Mucosa of rectum (tissue), 2 donors: ENCODE results near the gene MIAT.
A peak's percentile ranks its signal among the peaks of the same experiment; 100 is the strongest.

Experiments
- H3K27ac ChIP-seq, 2 donors: one replicate each; pipeline ENCODE4 v1.7.0; 2013; ENCODE audit warnings: inconsistent platforms in 2 of 2, low read depth in 2 of 2, low read length in 2 of 2
- H3K27me3 ChIP-seq, 2 donors: one replicate each; pipeline ENCODE4 v1.7.0; 2013; ENCODE audit warnings: low read length in 2 of 2; ENCODE audit not compliant: control insufficient read depth in 2 of 2, insufficient read depth in 2 of 2
- H3K36me3 ChIP-seq, 2 donors: one replicate each; pipeline ENCODE4 v1.7.0; 2013; ENCODE audit warnings: low read length in 2 of 2; ENCODE audit not compliant: control insufficient read depth in 2 of 2, insufficient read depth in 2 of 2
- H3K4me1 ChIP-seq, 2 donors: one replicate each; pipeline ENCODE4 v1.7.0; 2013; ENCODE audit warnings: low read length in 2 of 2, mild to moderate bottlenecking in 1 of 2; ENCODE audit not compliant: control insufficient read depth in 2 of 2, insufficient read depth in 2 of 2
- H3K4me3 ChIP-seq, 2 donors: one replicate each; pipeline ENCODE4 v1.7.0; 2013; ENCODE audit warnings: low read length in 2 of 2
- H3K9ac ChIP-seq, 2 donors: one replicate each; pipeline ENCODE4 v1.7.0; 2013; ENCODE audit warnings: low read length in 2 of 2, low read depth in 1 of 2, mild to moderate bottlenecking in 1 of 2
- H3K9me3 ChIP-seq, 2 donors: one replicate each; pipeline ENCODE4 v1.7.0; 2013; ENCODE audit warnings: low read length in 2 of 2; ENCODE audit not compliant: control insufficient read depth in 2 of 2
- donor health status: healthy.
- donor health status: Normal muscosa, but diverticular disease.

The MIAT gene

DNA sequence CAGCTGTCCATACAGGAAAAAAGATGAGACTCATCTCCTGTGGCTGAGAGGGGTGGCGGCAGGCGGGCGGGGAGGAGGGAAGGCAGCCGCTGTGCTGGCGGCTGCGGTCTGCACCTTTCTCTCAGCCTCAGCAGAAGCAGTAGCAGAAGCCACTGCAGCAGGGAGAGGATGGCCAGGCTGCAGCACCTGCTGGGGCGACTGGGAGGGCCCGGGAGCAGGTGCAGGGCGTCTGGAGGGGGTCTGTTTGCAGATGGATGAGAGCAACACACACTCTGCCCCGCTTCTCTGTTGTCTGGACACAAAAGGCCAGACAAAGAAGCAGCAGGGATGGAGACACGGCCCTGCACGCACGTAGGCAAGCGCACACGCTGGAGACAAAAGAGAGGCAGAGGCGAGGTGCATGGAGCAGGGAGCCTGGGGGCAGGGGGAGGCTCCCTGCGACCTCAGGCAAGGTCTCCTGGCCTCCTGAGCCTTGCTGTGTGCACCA lies 9.3 kb upstream of the MIAT start:
- Histone ChIP-seq H3K27ac (no peak overlapping the region), H3K9me3 (no peaks in the 10 kb centered on the region), H3K36me3 (no peaks in the 10 kb centered on the region), H3K27me3 (peaks cover 3 to 16% of the 10 kb centered on the region in 2 donors), H3K4me1 (peaks cover 0 to 4% of the 10 kb centered on the region in 2 donors), H3K9ac (no peak overlapping the region), H3K4me3 (no peak overlapping the region)

DNA sequence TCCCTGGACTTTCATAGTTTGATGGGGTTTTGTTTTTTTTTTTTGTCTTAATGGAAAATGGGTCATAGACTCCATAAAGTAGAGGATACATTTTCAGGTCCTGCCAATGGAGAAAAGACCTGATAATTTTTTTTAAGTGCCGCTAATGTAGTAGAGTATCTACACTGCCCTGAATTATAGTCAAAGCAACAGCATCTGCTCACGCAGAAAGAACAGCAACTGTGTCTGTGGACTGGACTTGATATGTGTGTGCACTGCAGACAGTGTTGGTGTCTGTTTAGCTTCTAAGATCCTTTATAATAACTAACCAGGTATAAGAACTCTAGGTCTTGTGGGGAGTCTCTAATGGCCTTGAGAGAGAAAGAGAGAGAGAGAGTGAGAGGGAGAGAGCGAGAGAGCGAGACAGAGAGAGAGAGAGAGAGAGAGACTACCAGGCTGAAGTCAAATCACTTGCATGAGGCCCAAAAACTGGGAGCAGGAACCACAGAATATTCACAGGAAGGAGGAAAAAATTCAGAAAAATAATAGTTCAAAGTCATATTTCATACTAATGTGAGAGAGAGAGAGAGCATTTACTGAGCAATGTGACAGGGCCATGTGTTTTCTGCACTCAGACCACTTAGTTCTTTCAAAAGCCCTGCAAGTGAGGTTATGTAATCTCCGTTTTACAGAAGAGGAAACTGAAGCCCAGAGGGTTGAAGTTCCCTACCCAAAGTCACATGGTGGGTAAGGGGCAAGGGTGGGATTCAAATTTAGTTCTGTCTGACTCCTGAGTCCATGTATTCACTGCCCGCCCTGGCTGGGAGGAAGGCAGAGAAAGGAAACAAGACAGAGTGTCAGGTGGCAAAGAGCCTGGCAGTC lies 8.6 kb upstream of the MIAT start:
- no peak overlapping the region for H3K27ac ChIP-seq
- H3K36me3 ChIP-seq, result no peaks in the 10 kb centered on the region
- H3K9me3 ChIP-seq, result no peaks in the 10 kb centered on the region
- H3K4me3 ChIP-seq, result no peak overlapping the region
- peaks cover 3 to 16% of the 10 kb centered on the region in 2 donors for H3K27me3 ChIP-seq
- peaks cover 0 to 4% of the 10 kb centered on the region in 2 donors for H3K4me1 ChIP-seq
- H3K9ac ChIP-seq, result no peak overlapping the region

- Histone ChIP-seq H3K36me3 (no peaks in the 10 kb centered on the region), H3K9ac (no peak overlapping the region), H3K9me3 (no peaks in the 10 kb centered on the region), H3K27me3 (peaks cover 6 to 19% of the 10 kb centered on the region in 2 donors), H3K27ac (no peak overlapping the region), H3K4me1 (no peaks in the 10 kb centered on the region), H3K4me3 (no peak overlapping the region)
Measured at GRCh38 chr22:26650722-26651421, 6.5 kb upstream of the MIAT start.

DNA sequence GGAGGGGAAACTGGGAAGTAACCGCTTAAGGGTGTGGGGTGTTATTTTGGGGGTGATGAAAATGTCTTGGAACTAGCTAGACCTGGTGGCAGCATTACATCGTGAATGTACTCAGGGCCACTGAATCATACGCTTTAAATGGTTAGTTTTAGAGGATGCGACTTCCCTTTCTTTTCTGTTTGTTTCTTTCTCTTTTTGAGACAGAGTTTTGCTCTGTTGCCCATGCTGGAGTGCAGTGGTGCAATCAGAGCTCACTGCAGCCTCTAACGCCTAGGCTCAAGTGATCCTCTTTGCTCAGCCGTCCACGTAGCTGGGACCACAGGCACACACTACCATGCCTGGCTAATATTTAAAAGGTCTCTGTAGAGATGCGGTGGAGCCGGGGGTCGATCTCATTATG lies 5.6 kb upstream of the MIAT start:
- no peak overlapping the region for H3K4me3 ChIP-seq
- H3K27me3 ChIP-seq, result peaks cover 6 to 20% of the 10 kb centered on the region in 2 donors
- no peaks in the 10 kb centered on the region for H3K4me1 ChIP-seq
- H3K9ac ChIP-seq, result no peak overlapping the region
- no peak overlapping the region for H3K27ac ChIP-seq
- no peaks in the 10 kb centered on the region for H3K36me3 ChIP-seq
- H3K9me3 ChIP-seq, result no peaks in the 10 kb centered on the region

GRCh38 chr22:26658161-26658560 lies 773 bp downstream of the MIAT start:
- peaks cover 18 to 26% of the 10 kb centered on the region in 2 donors for H3K27me3 ChIP-seq
- no peak overlapping the region for H3K27ac ChIP-seq
- no peak overlapping the region for H3K9ac ChIP-seq
- peaks cover 0 to 9% of the 10 kb centered on the region in 2 donors for H3K4me1 ChIP-seq
- peak overlapping the region in 1 of 2 donors; percentile 61 for H3K4me3 ChIP-seq
- no peaks in the 10 kb centered on the region for H3K36me3 ChIP-seq
- H3K9me3 ChIP-seq, result no peaks in the 10 kb centered on the region

DNA sequence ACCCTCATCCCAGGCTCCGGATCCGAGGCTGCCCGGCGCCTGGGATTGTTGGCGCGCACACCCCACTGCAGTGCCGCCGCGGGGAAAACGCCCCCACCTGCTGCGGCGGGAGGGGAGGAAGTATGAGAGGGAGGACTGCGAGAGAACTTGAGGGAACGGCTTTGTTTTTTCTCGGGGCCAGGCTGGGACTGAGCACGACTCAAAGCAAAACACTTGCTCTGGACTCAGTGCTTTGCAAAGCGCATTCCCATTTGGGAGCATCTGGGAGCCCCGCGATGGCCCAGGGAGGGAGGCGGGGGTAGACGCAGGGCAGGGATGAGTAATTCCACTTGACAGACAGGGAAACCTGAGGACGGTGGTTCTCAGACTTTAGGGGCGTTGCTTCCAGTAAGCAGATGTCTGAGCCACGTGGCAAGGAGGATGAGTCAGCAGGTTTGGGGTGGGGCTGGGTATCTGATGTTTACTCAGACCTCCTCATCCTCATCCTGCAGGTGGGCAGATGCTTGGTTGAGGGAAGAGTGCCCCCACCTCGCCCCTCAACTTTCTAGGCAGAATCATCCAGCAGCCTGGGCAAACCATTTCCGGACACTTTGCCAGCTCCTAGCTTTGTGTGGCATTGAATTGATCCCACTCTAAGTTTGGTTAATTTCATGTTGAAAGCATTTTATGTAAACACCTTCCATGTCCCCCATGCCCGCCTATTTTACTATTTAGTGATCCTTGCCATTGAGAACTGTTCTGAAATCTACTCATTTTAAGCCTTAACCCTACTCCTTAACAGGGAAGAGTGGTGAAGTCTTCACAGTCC lies 1.5 kb downstream of the MIAT start:
- H3K36me3 ChIP-seq, result no peaks in the 10 kb centered on the region
- H3K9me3 ChIP-seq, result no peaks in the 10 kb centered on the region
- peak overlapping the region in 1 of 2 donors; percentile 61 for H3K4me3 ChIP-seq
- no peak overlapping the region for H3K27ac ChIP-seq
- peaks cover 18 to 26% of the 10 kb centered on the region in 2 donors for H3K27me3 ChIP-seq
- H3K4me1 ChIP-seq, result peaks cover 0 to 9% of the 10 kb centered on the region in 2 donors
- H3K9ac ChIP-seq, result no peak overlapping the region

GRCh38 chr22:26660356-26660755 lies 3.0 kb downstream of the MIAT start:
- H3K27me3 ChIP-seq, result peaks cover 16 to 25% of the 10 kb centered on the region in 2 donors

DNA sequence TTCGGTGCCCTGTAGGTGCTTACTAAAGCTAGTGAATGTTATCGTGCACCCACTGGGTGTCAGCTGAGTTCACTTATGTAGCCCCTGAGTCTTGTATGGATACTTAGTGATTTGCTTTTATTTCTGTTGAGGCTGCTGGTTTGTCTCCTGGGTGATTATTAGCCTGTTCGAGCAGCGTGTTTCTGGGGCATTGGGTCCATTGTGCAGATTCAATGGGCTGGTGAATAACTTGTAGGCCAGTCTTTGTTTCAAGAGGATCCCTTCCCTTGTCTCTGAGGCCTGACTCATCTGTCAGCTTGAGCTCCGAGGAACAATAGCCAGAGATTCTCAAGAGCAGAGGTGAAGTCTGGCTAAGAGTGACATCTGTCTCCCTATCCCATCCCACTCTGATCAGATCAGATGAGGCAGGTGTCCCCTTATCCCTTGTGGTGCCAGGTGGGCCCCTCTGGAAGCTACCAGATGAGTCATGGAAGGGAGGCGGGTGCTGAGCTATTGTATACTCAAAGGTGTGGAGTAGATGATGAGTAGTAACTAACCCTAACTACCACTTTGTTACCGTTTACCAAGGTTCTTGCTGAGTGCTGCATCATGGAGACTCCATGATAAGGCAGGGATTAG lies 3.7 kb downstream of the MIAT start:
- Histone ChIP-seq H3K27ac (no peak overlapping the region), H3K9me3 (no peaks in the 10 kb centered on the region), H3K27me3 (peaks cover 15 to 22% of the 10 kb centered on the region in 2 donors), H3K4me3 (no peak overlapping the region), H3K9ac (no peak overlapping the region), H3K36me3 (no peaks in the 10 kb centered on the region), H3K4me1 (peaks cover 0 to 9% of the 10 kb centered on the region in 2 donors)

More at GRCh38 chr22:26660356-26660755, 3.0 kb downstream of the MIAT start:
- no peak overlapping the region for H3K4me3 ChIP-seq
- H3K9ac ChIP-seq, result no peak overlapping the region
- H3K9me3 ChIP-seq, result no peaks in the 10 kb centered on the region
- no peak overlapping the region for H3K27ac ChIP-seq
- no peaks in the 10 kb centered on the region for H3K36me3 ChIP-seq
- peaks cover 0 to 9% of the 10 kb centered on the region in 2 donors for H3K4me1 ChIP-seq

GRCh38 chr22:26662160-26662559 lies 4.8 kb downstream of the MIAT start:
- H3K4me3 ChIP-seq, result no peak overlapping the region
- H3K9ac ChIP-seq, result no peak overlapping the region
- H3K27me3 ChIP-seq, result peaks cover 15 to 18% of the 10 kb centered on the region in 2 donors

More at GRCh38 chr22:26662160-26662559, 4.8 kb downstream of the MIAT start:
- H3K27ac ChIP-seq, result no peak overlapping the region
- no peaks in the 10 kb centered on the region for H3K36me3 ChIP-seq
- peaks cover 0 to 9% of the 10 kb centered on the region in 2 donors for H3K4me1 ChIP-seq
- H3K9me3 ChIP-seq, result no peaks in the 10 kb centered on the region
